Kidney capillary endothelial cell (primary cell): ENCODE measurements around the gene TXK.

Experiments
- DNase-seq: peaks from one replicate; pipeline ENCODE4 v3.0.0-alpha.2; 2018; ENCODE audit warnings: low spot score

Gene TXK

DNA sequence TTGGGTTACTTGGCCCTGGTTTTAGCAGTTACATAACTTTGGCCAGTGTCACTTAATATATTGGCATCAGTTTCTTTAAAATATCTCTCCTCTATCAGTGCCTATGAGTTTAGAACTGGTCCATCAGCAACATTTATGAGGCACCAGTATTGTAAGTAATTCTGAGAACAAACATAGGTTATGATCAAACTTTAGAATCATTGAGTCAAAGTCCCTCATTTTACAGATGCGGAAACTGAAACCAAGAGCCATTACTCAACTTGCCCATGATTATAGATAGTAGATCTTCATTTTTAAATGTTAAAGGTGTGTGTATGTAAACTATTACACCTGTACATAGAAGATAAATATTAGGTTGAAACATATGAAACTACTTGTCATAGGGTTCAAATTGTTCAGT lies 113.0 kb downstream of the TXK start:
- DNase-seq: no peak

DNA sequence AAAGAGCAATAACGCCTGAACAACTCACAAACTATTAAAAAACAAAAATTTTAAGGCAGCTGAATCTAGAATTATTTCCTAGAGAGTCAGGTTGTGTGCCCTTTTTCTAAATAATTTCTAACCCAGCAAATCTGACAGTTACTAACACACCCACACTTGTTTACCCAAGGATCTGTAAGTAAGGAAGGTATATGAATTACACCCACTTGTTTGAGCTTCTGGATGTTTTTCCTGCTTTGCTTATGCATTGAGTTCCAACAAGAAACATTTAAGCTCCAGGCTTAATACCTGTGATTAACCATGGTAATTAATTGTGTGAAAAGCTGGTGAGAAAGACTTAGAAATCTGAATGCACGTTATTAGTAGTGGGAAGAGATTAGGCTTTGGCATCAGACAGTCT lies 115.9 kb downstream of the TXK start:
- DNase-seq: no peak

DNA sequence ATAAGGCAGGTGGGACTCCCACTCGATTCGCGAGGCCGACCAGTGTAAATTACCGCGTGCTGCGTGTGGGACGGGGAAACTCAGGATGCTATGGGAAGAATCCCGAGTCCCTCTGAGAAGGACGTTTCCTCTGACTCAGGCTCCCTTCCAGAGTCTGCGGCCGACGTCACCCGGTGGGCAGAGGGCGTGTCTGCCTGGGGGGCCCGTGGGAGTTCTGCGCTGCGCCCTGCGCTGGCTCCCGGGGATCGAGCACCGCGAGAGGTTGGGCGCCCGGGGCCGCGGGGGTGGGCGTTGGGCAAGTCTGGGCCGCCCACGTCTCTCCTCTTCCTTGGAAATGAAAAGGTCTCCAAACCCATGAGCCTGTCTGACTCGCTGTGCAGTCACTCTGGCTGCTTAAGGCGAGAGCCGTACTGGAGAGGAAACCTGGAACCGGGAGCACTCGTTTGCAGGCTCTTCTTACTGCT lies 116.9 kb downstream of the TXK start:
- DNase-seq: peak; percentile 45
